HepG2 (cell line): ENCODE results near the gene THRSP. TPM values are rescaled to one million over a fixed set of nuclear protein-coding genes. Genes with fewer than 3 reads are reported as not detected.
A peak's percentile ranks its signal among the peaks of the same experiment; 100 is the strongest.
"Not testable (repeated sequence)": the region's sequence is repeated elsewhere in the genome, so short reads cannot be mapped to it uniquely, and the experiment has no call there.

ENCODE experiments used
- ATAC-seq: fragments of 200-7000 bp; cut with Tn5 transposase; 3 replicates; pipeline ENCODE4 v1.9.1; 2020; ENCODE audit warnings: mild to moderate bottlenecking, moderate library complexity
- BruUV-seq: library from RNA; stranded (reverse); fragments of 400-500 nt; replicated peaks from 2 replicates; lab custom pipeline; 2021; lab: Mats Ljungman, UMichigan
- CTCF ChIA-PET: fragments of 300-600 bp; formaldehyde crosslinking; extraction: SDS; loops from one replicate; lab custom pipeline; 2021; ENCODE audit warnings: low total read pairs, inconsistent platforms, low intra/inter-chr PET ratio; lab: Yijun Ruan, JAX
- POLR2A ChIA-PET: fragments of 350-600 bp; sonication (Branson Sonifier 250); formaldehyde crosslinking; loops from one replicate; lab custom pipeline; 2020; ENCODE audit warnings: antibody characterized with exemption, inconsistent platforms; lab: Yijun Ruan, JAX
- DNase-seq: peaks from one replicate; pipeline ENCODE4 v3.0.0-alpha.2; 2015; ENCODE audit warnings: low spot score
- FAIRE-seq: peaks from 3 replicates; lab custom pipeline; 2011; peaks lifted over from hg19 to GRCh38; lab: Jason Lieb, UNC
- H2AFZ ChIP-seq: one replicate; pipeline ENCODE4 v1.6.1; 2011; ENCODE audit warnings: low read length, inconsistent platforms
- H3K27ac ChIP-seq: fragments of 300-600 bp; 3 replicates; pipeline ENCODE4 v1.8.0; 2011; ENCODE audit warnings: mixed run types, mild to moderate bottlenecking, mixed read lengths, low read length, inconsistent platforms; ENCODE audit not compliant: insufficient read depth; ENCODE audit errors: extremely low read length
- H3K27me3 ChIP-seq, 2 experiments: fragments of 200-600 bp in 1 of 2; 2 replicates in 1 of 2; 3 replicates in 1 of 2; pipeline versions ENCODE4 v1.6.0 to v1.8.0; 2011; ENCODE audit warnings: low read length in 2 of 2, mild to moderate bottlenecking in 2 of 2, moderate library complexity in 2 of 2, inconsistent platforms in 1 of 2; ENCODE audit not compliant: insufficient read depth in 2 of 2, control insufficient read depth in 1 of 2
- H3K36me3 ChIP-seq, 2 experiments: fragments of 200-600 bp in 1 of 2; replicated peaks in 1 of 2; 2 replicates in 1 of 2; 3 replicates in 1 of 2; pipeline versions ENCODE4 v1.5.1 to v1.8.0; 2011; ENCODE audit warnings: low read length in 2 of 2, inconsistent platforms in 1 of 2; ENCODE audit not compliant: insufficient read depth in 2 of 2, control insufficient read depth in 1 of 2
- H3K4me1 ChIP-seq: 2 replicates; pipeline ENCODE4 v1.5.1; 2012; ENCODE audit warnings: low read length, inconsistent platforms; ENCODE audit not compliant: insufficient read depth
- H3K4me2 ChIP-seq: 2 replicates; pipeline ENCODE4 v1.6.0; 2011; ENCODE audit warnings: low read depth, low read length, inconsistent platforms
- H3K4me3 ChIP-seq, 3 experiments: fragments of 200-600 bp in 1 of 3; sonication (generic), shearing (Covaris generic) in 1 of 3; replicated peaks in 1 of 3; 2 replicates each; pipeline ENCODE4 v1.5.1; 2011 to 2016; ENCODE audit warnings: low read length in 3 of 3, inconsistent platforms in 2 of 3, low read depth in 2 of 3, mild to moderate bottlenecking in 2 of 3, control low read depth in 1 of 3, mixed read lengths in 1 of 3; ENCODE audit not compliant: insufficient read depth in 1 of 3
- H3K79me2 ChIP-seq: one replicate; pipeline ENCODE4 v1.6.1; 2011; ENCODE audit warnings: low read length, inconsistent platforms; ENCODE audit not compliant: insufficient read depth
- H3K9ac ChIP-seq: 2 replicates; pipeline ENCODE4 v1.6.0; 2011; ENCODE audit warnings: mild to moderate bottlenecking, low read depth, low read length, inconsistent platforms; ENCODE audit not compliant: insufficient read depth
- H3K9me3 ChIP-seq: 2 replicates; pipeline ENCODE4 v1.5.1; 2012; ENCODE audit warnings: mild to moderate bottlenecking, low read length
- H4K20me1 ChIP-seq: 2 replicates; pipeline ENCODE4 v1.6.0; 2011; ENCODE audit warnings: inconsistent platforms, mild to moderate bottlenecking, low read length, moderate library complexity; ENCODE audit not compliant: insufficient read depth
- AGO2 ChIP-seq: fragments of 200-400 bp; formaldehyde crosslinking; optimal IDR thresholded peaks from 2 replicates; pipeline ENCODE3; 2017; ENCODE audit warnings: mild to moderate bottlenecking, low read depth, low read length, moderate library complexity
- BCL6 ChIP-seq: IDR thresholded peaks from 2 replicates; pipeline ENCODE4 v1.6.1; 2016; ENCODE audit warnings: missing genetic modification reagents, missing compliant biosample characterization
- CEBPG ChIP-seq: IDR thresholded peaks from 2 replicates; pipeline ENCODE4 v1.6.1; 2016
- CREM ChIP-seq, 2 experiments: sonication (generic) in 1 of 2; formaldehyde crosslinking in 1 of 2; IDR thresholded peaks; 2 replicates each; pipeline versions ENCODE4 v1.4.0 to v1.6.1; 2016 to 2020; ENCODE audit warnings: antibody characterized with exemption in 1 of 2, mild to moderate bottlenecking in 1 of 2, missing genetic modification reagents in 1 of 2
- FOSL2 ChIP-seq: sonication (generic); formaldehyde crosslinking; IDR thresholded peaks from 2 replicates; pipeline ENCODE4 v1.4.0; 2020; ENCODE audit warnings: missing genetic modification reagents
- FOXK1 ChIP-seq: sonication (generic); formaldehyde crosslinking; IDR thresholded peaks from 2 replicates; pipeline ENCODE4 v1.4.0; 2020; ENCODE audit warnings: low read depth, missing genetic modification reagents, borderline replicate concordance
- LCORL ChIP-seq, 2 experiments: fragments of 450-650 bp in 1 of 2; sonication (generic) in 1 of 2; formaldehyde crosslinking in 1 of 2; IDR thresholded peaks; 2 replicates each; pipeline versions ENCODE4 v1.5.0 to v1.6.1; 2017 to 2020; ENCODE audit warnings: antibody characterized with exemption in 1 of 2, missing genetic modification reagents in 1 of 2
- NCOR1 ChIP-seq: fragments of 200-600 bp; sonication (generic); IDR thresholded peaks from 2 replicates; pipeline ENCODE4 v1.7.0; 2017; ENCODE audit warnings: antibody characterized with exemption, low read length, borderline replicate concordance
- TAF1 ChIP-seq: sonication (generic); formaldehyde crosslinking; IDR thresholded peaks from 2 replicates; pipeline ENCODE4 v1.4.0; 2020; ENCODE audit warnings: missing genetic modification reagents
- TARDBP ChIP-seq: sonication (generic); formaldehyde crosslinking; IDR thresholded peaks from 2 replicates; pipeline ENCODE4 v1.8.0; 2022; ENCODE audit warnings: mild to moderate bottlenecking, missing genetic modification reagents
- TBX3 ChIP-seq: fragments of 450-650 bp; IDR thresholded peaks from 2 replicates; pipeline ENCODE4 v1.6.1; 2017; ENCODE audit warnings: antibody characterized with exemption, mild to moderate bottlenecking, inconsistent platforms, borderline replicate concordance
- TEAD3 ChIP-seq: optimal IDR thresholded peaks from 2 replicates; pipeline ENCODE3; 2016; ENCODE audit warnings: borderline replicate concordance
- ZBTB7B ChIP-seq: sonication (generic); formaldehyde crosslinking; IDR thresholded peaks from 2 replicates; pipeline ENCODE4 v1.4.0; 2020; ENCODE audit warnings: missing genetic modification reagents
- ZEB1 ChIP-seq: IDR thresholded peaks from 2 replicates; pipeline ENCODE4 v1.6.1; 2012; ENCODE audit warnings: mild to moderate bottlenecking, low read depth, inconsistent platforms; ENCODE audit not compliant: insufficient replicate concordance
- ZNF362 ChIP-seq: sonication (generic); formaldehyde crosslinking; IDR thresholded peaks from 2 replicates; pipeline ENCODE4 v1.4.0; 2020; ENCODE audit warnings: missing genetic modification reagents, mild to moderate bottlenecking, borderline replicate concordance
- ZNF460 ChIP-seq: sonication (generic); formaldehyde crosslinking; IDR thresholded peaks from 2 replicates; pipeline ENCODE4 v1.5.1; 2020; ENCODE audit warnings: missing genetic modification reagents, mild to moderate bottlenecking, borderline replicate concordance
- ZNF746 ChIP-seq: sonication (generic); formaldehyde crosslinking; IDR thresholded peaks from 2 replicates; pipeline ENCODE4 v1.8.0; 2022; ENCODE audit warnings: mild to moderate bottlenecking, missing genetic modification reagents
- WGBS: methylation state at CpG from one replicate; pipeline ENCODE4 v1.1.6; 2017; ENCODE audit warnings: low lambda C conversion rate; 5-methylcytosine and 5-hydroxymethylcytosine counted together
- in situ Hi-C: cut with HindIII; loops from 2 replicates; pipeline ENCODE4 v1.10.0; 2017; ENCODE audit warnings: low pct_unique_long_range_greater_than_20kb; ENCODE audit not compliant: extremely low pct_ligation_motif_present
- intact Hi-C: fragments of 100-400 bp; cut with micrococcal nuclease; formaldehyde crosslinking; loops from one replicate; pipeline ENCODE4 v1.10.0; 2022; ENCODE audit not compliant: unreplicated experiment
- polyA plus RNA-seq, 8 experiments: library from polyadenylated mRNA; depleted of rRNA in 3 of 8; stranded (reverse) in 7 of 8; unstranded in 1 of 8; fragments of >200 nt; fragmentation: Illumina TruSeq in 4 of 8; extraction: Trizol in 4 of 8; gene quantifications; 2 replicates each; pipeline versions ENCODE4 v1.2.1 to v1.2.3, GENCODE V29; 2011 to 2016; ENCODE audit warnings: low read depth in 4 of 8, missing spikeins in 1 of 8, mixed read lengths in 1 of 8; ENCODE audit not compliant: insufficient read depth in 1 of 8
- total RNA-seq, 5 experiments: library from RNA; depleted of rRNA; stranded (reverse); fragments of >200 nt; fragmentation: Illumina TruSeq; extraction: Trizol; gene quantifications; 2 replicates each; pipeline ENCODE4 v1.2.3, GENCODE V29; 2016; ENCODE audit warnings: low read depth in 1 of 5

The THRSP gene
- total and polyA plus RNA-seq, 2 of the 13 experiments (the other 11 are each of a cell fraction or from before 2014, with no cell fraction given): 0.13 to 0.58 TPM

- Histone ChIP-seq H3K4me3 (no peak overlapping the region), H3K27me3 (no peaks in the 10 kb centered on the region), H3K4me2 (no peak overlapping the region), H2AFZ (no peak overlapping the region), H3K4me1 (peaks cover 68% of the 10 kb centered on the region), H3K36me3 (no peaks in the 10 kb centered on the region), H3K27ac (peak overlapping the region; percentile 73), H3K79me2 (no peaks in the 10 kb centered on the region), H3K9me3 (no peaks in the 10 kb centered on the region), H3K9ac (no peak overlapping the region), H4K20me1 (no peaks in the 10 kb centered on the region)
- intact Hi-C loops: no loop called here
- no peak for ATAC-seq
- in situ Hi-C loops: no loop called here
- POLR2A ChIA-PET: interaction anchor here (0.8 to 2.2 kb wide), 5 partner anchors 8 to 70 kb away, joined by 4 to 11 read pairs (median 8); partner anchors contain the start of gene ALG8
- WGBS: 65% methylated on average over 3 of the region's 3 CpGs
- FAIRE-seq: no peak
- CTCF ChIA-PET: no interaction called here
- no TSS peak for BruUV-seq
- TF ChIP-seq AGO2: no peak
- TF ChIP-seq FOXK1 (CRISPR knock-in tag): no peak
- TF ChIP-seq LCORL (IDR thresholded peaks at IDR 0.05): peak; percentile 62; the same call in 1 of the 2 replicates
- no peak for TF ChIP-seq LCORL (CRISPR knock-in tag; IDR thresholded peaks at IDR 0.05)
- peak; percentile 34 for DNase-seq
These were observed 22.3 kb downstream of the THRSP start for GRCh38 chr11:78085972-78086371.

GRCh38 chr11:78086521-78087074 lies 22.9 kb downstream of the THRSP start:
- intact Hi-C loops; in situ Hi-C loops; H4K20me1 ChIP-seq; H3K36me3 ChIP-seq; H3K9me3 ChIP-seq; H3K27me3 ChIP-seq; H3K79me2 ChIP-seq; BruUV-seq; CTCF ChIA-PET; H3K4me3 ChIP-seq; H2AFZ ChIP-seq; TF ChIP-seq CREM (CRISPR knock-in tag; IDR thresholded peaks at IDR 0.05): not testable (repeated sequence)
- DNase-seq (peak; percentile 96), FAIRE-seq (peak; percentile 81), ATAC-seq (peak; percentile 9; the same call in 2 of the 3 replicates)
- Histone ChIP-seq H3K4me2 (0 out of 2 replicates have a peak overlapping the region, but pooled peaks have one; percentile 15), H3K9ac (peak overlapping the region; percentile 41), H3K4me1 (peaks cover 70% of the 10 kb centered on the region), H3K27ac (peak overlapping the region; percentile 73)
- WGBS: 31% methylated on average over 6 of the region's 6 CpGs
- POLR2A ChIA-PET: interaction anchor here (0.7 to 2.2 kb wide), 9 partner anchors 9 to 102 kb away, joined by 3 to 11 read pairs (median 4); partner anchors contain the start of genes ALG8 and KCTD21
- TF ChIP-seq ZBTB7B (CRISPR knock-in tag) (peak; percentile 80), TARDBP (peak; percentile 65; the same call in 1 of the 2 replicates), TBX3 (peak; percentile 40; the same call in 1 of the 2 replicates), ZNF460 (CRISPR knock-in tag) (peak; percentile 26; the same call in 1 of the 2 replicates), CEBPG (peak; percentile 77), BCL6 (CRISPR knock-in tag) (peak; percentile 55; the same call in 1 of the 2 replicates), ZNF362 (CRISPR knock-in tag) (peak; percentile 44; the same call in 1 of the 2 replicates), NCOR1 (peak; percentile 70; the same call in 1 of the 2 replicates), ZEB1 (peak; percentile 64), TEAD3 (CRISPR knock-in tag) (peak; percentile 98), ZNF746 (CRISPR knock-in tag) (peak; percentile 30; the same call in 1 of the 2 replicates), CREM (IDR thresholded peaks at IDR 0.05) (peak; percentile 81), TAF1 (CRISPR knock-in tag) (peak; percentile 36; the same call in 1 of the 2 replicates), FOSL2 (peak; percentile 88)
